ENCODE measurements around the gene CEP192.
"Not testable (repeated sequence)": the region's sequence is repeated elsewhere in the genome, so short reads cannot be mapped to it uniquely, and the experiment has no call there.

The CEP192 gene

GRCh38 chr18:13026583-13027270, 35.6 kb downstream of the CEP192 start:
- DNase-seq (ENCODE audit: low spot score) = no peak

DNA sequence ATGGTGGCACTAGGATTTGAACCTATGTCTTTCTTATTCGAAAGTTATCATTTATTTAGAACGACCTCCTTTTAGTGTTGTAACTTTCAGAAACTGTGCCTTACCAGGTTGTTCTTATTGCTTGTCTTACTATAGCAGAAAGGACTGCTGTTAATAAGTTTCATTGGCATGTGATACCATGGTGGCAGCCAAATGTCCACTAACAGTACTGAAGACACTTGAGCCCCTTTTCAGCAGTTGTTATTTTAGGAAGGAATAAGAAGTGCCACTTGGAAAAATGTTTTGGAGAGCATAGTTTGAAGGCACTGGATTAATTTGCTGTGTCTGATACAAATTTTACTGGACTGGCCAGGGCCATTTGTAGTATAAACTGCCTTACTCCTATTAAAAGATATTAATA, 37.7 kb downstream of the CEP192 start:
- no peak for DNase-seq (ENCODE audit: low spot score)

DNA sequence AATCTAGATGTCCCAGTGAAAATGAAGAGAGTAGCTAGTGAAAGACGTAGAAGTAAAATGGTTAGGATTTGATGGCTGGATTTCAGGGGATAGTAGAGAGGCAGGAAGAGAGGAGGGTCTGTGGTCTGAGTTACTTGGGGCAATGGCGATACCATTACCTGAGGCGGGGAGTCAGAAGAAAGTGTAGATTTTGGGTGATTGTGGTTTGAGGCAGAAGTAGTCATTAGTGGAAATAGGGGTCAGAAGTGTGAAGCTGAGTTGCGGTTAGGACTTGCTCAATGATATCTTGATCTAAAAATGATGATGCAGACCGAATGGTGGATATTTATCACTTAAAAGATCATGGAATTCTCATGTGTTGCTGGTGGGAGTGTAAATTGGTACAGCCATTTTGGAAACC, 41.0 kb downstream of the CEP192 start:
- DNase-seq (ENCODE audit: low spot score) = no peak

DNA sequence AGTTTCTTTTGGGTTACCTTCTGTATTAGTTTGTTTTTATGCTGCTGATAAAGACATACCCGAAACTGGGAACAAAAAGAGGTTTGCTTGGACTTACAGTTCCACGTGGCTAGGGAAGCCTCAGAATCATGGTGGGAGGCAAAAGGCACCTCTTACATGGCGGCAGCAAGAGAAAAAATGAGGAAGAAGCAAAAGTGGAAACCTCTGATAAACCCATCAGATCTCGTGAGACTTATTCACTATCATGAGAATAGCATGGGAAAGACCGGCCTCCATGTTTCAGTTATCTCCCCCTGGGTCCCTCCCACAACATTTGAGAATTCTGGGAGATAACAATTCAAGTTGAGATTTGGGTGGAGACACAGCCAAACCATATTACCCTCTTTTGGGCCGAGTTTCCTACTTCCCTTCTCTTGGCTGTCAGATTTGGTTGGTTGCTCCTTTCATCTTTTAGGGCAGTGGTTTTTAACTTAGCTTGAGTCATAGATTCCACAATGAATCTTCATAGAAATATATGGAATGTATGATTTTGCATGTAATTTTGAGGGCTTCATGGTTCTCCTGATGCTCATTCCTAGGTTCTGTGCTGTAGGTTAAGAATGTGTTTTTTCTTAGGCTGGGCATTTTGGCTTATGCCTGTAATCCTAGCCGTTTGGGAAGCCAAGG, 44.2 kb downstream of the CEP192 start:
- no peak for DNase-seq (ENCODE audit: low spot score)

DNA sequence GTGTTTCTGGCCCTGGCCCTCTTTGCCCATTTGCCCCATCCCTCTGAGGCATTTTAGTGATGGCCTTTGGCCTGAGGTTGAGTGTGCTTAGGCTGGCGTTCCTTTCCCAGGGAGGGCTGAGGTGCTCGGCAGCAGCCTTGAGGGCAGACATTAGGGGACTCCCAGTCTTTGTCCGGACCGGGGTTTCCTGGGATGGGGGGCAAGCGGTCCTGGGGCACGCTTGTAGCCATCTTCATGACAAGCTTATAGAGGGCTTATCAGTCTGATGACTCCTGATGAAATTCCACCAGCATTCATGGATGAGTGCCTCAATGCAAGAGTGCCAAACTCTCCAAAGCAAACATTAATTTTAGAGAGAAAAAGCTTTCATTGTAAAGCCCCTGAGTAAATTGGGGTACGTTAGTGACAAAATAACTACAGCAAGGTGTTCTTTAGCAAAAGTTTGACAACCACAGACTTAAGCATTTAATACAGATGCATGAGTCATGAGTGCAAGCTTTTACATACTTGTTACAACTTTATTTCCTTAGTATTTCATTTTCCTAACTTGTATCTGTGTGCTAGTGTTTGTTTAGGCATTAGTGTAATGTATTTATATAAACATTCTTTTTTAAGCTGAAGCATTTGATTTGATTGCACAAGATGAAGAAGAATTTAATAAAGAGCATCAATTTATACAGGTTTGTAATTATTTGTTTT, 45.6 kb downstream of the CEP192 start:
- no peak for DNase-seq (ENCODE audit: low spot score)

DNA sequence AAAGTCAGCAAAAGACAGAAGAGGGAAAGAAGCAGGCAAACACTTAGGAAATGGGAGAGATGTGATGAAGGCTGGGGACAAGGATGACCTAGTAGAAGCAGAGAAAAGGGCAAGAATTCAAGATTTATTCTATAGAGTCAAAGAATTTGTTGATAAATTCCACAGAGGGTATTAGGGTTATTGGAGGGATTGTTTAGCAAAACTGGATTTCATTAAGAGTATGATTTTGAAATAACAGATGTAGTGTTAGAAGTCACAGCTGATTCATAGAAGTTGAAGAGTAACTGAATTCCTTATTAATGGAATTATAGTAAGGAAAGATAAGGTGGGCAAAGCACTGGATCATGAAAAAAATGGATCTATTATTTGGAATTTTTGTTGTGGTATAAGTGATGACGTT, 48.6 kb downstream of the CEP192 start:
- DNase-seq (ENCODE audit: low spot score) = no peak

DNA sequence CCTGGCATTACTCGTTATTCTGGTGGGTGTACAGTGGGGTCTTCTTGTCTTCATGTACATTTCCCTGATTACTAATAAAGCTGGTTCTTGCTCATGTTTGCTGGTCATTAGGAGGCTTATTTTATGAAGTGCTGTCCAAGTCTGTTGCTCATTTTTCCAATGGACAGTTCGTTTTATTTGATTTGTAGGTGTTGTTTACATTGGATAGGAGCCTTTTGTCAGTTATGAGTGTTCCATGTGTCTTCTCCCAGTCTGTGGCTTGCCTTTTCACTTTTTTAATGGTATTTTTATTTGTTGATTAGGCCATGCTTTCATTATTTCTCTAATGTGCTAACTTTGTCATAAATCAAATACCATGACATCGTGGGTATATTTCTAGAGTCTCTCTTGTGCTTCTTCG, 51.9 kb downstream of the CEP192 start:
- DNase-seq (ENCODE audit: low spot score) = no peak

DNA sequence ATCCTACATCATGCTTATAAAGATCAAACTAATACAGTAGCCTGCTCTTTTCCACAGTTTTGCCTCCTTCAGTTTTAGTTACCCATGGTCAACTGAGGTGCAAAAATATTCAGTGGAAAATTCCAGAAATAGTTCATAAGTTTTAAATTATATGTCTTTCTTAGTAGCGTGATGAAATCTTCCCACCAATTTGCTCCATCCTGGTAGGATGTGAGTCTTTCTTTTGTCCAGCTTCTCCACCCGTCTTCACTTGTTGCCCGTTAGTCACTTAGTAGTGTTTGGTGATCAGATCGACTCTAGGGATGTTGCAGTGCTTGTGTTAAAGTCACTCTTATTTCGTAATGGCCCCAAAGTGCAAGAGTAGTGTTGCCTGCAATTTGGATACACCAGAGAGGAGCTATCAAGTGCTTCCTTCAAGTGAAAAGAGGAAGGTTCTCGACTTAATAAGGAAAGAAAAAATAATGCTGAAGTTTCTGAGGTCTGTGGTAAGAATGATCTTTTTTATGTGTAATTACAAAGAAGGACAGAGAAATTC, 57.0 kb downstream of the CEP192 start:
- DNase-seq (ENCODE audit: low spot score) = no peak

GRCh38 chr18:13051159-13051558, 60.0 kb downstream of the CEP192 start:
- DNase-seq (ENCODE audit: low spot score) = no peak

DNA sequence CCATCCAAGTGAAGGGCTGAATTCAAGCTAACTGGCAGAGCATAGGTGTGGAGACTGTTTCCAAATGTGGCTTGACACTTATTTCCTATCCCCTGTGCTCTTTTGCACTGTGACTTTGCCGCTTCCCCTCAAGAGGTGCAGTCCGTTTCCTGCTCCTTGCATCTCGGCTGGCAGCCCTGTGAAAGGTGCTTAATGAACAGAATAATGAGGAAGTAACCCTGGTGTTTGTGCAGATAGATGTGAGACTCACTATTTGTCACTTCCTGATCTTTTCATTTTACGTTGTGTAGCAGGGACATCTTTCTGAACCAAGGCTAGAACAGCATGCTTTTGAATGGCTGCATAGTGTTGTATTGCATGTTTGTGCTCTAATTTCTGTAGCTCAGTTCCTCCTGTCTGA, 60.8 kb downstream of the CEP192 start:
- DNase-seq (ENCODE audit: low spot score) = no peak

DNA sequence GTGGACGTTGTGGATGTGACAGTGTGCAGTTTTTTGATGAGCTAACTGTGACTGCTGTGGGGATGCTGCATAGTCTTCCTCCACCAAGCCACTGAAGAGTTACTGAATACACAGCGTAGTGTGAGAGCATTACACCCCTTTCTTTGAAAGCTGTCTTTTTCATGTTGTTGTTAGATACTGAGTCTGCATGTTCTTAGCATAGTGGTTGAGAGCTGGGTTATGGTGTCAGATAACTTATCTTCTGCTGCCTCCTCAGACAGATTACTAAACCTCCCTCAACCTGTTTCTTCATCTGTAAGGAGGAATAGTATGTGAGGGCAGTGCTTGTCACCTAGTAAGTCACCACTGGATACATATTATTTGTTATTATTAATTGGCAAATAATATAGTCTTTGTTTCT, 63.2 kb downstream of the CEP192 start:
- no peak for DNase-seq (ENCODE audit: low spot score)

- no peak for DNase-seq (ENCODE audit: low spot score)
Measured at GRCh38 chr18:13061630-13062189, 70.5 kb downstream of the CEP192 start.

DNA sequence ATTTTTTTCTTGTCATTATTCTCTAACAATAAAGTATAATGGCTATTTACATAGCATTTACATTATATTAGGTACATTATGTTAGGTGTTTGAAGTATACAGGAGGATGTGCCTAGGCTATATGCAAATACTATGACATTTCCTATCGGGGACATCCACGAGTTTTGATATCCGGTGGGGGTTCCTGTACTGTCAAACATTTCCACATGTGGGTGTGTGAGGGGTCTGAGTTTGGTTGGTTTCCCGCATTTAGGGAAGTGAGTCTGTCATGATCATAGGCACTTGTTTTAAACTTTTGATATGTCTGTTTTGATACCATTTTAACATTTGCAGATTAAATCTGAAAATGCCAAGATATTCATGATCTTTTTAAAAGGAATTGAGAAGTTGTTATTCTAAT, 76.0 kb downstream of the CEP192 start:
- no peak for DNase-seq (ENCODE audit: low spot score)

DNA sequence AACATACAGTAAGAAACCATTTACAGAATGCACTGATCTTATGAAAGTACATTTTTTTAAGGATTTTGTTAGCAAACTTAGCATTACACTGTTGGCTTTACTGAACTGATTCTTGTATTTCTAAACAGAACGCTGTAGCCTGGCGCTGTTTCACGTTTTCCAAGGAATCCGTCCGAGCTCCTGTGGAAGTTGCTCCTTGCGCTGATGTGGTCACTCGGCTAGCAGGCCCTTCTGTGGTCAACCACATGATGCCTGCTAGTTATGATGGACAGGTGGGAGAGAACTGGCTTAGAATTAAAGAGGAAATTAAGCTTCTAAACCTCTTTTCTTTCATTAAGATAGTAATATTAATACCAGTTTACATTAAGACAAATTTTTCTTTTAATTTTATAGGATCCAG, 76.8 kb downstream of the CEP192 start:
- no peak for DNase-seq (ENCODE audit: low spot score)

DNA sequence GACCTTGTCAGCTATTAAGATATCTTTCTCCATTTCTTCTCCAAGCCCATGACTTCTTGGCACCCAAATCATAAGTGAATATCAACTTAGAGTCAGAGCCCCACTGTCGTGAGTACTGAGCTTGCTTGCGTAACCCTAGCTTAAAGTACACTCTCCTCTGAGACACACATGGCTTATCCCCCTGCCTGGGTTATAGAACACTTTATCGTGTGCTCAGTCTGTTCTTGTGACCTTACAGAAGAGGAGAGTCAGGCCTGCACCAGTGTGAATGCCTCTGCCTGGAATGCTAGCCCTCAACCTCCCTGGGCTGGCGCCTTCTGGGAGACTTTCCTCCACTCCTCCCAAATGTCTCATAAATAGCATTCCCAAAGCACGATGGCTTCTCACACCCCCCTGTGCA, 79.3 kb downstream of the CEP192 start:
- no peak for DNase-seq (ENCODE audit: low spot score)

- no peak for DNase-seq (ENCODE audit: low spot score)
Measured at GRCh38 chr18:13076886-13077285, 85.7 kb downstream of the CEP192 start.

DNA sequence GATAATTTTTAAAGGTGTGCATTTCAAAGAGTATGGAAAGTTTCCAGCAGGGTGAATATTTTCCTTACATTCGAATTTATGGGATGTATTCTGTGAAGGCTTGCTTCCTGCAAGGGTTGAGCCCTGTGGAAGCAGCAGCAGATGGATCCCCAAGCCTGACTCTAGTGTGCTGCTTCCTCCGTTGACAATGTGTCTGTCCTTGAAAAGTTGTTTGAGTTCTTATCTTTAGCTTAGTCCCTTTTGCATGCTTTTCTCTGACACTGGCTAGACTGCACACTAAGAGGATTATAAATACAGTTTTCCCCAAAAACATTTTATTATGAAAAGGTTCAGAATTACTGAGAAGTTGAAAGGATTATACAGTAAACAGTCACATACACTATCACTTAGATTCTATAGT, 86.3 kb downstream of the CEP192 start:
- DNase-seq (ENCODE audit: low spot score) = no peak

GRCh38 chr18:13078065-13078464, 86.9 kb downstream of the CEP192 start:
- DNase-seq (ENCODE audit: low spot score) = not testable (repeated sequence)

GRCh38 chr18:13086906-13087305, 95.7 kb downstream of the CEP192 start:
- no peak for DNase-seq (ENCODE audit: low spot score)

DNA sequence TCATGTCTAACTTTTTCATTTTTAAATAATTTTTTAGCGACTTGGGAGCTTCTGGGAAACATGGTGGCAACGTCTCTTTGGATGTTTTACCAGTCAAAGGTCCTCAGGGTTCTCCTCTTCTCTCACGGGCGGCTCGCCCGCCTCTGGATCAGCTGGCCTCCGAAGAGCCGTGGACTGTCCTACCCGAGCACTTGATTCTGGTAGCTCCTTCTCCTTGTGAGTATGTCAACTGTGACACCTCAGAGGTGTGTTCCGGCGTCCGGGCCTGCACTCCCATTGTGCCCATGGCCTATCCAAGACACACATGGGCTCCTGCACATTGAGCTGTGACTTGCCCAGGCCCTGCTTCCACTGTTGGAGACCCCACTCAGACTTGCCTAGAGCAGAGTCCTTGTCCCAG, 104.3 kb downstream of the CEP192 start:
- DNase-seq (ENCODE audit: low spot score) = no peak

DNA sequence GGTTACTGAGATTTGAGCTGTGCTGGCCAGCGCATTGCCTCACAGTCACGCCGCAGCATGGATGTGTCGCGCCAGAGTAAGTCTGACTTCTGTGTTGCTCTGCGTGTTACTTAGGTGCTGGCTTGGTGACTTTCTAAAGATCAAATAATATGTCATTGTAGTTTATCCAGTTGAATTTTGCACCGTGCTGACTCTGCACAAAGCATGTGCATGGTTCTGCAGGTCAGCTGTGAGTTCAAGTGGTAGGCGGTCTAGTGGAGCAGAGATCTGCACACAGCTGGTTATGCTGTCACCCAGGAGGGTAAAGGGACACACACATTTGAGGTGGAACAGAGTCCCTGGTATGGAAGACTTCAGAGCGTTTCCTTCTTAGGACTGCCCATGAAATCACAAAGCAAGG, 105.1 kb downstream of the CEP192 start:
- DNase-seq (ENCODE audit: low spot score) = no peak

- no peak for DNase-seq (ENCODE audit: low spot score)
Measured at GRCh38 chr18:13096719-13097118, 105.6 kb downstream of the CEP192 start.

GRCh38 chr18:13098104-13098503, 106.9 kb downstream of the CEP192 start:
- not testable (repeated sequence) for DNase-seq (ENCODE audit: low spot score)
